ENCODE results near the gene SPIC.

DNA sequence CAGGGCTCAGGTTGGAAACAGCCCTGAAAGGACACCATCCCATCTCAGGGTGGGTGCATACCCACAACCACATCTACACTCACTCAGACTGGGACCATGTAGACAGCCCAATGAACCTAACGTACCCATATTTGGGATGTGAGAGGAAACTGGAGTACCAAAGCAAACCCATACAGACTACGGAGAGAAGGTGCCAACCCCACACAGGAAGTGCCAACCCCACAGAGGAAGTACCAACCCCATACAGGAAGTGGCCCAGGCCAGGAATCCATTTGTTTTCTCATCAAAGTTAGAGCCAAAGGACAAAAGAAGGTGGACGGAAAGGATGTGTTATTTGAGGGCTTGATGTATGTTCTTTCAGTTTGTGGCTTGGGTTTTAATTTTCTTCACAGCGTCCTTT is 19.5 kb upstream of the SPIC start:
- TF ChIP-seq, protein P1, sequence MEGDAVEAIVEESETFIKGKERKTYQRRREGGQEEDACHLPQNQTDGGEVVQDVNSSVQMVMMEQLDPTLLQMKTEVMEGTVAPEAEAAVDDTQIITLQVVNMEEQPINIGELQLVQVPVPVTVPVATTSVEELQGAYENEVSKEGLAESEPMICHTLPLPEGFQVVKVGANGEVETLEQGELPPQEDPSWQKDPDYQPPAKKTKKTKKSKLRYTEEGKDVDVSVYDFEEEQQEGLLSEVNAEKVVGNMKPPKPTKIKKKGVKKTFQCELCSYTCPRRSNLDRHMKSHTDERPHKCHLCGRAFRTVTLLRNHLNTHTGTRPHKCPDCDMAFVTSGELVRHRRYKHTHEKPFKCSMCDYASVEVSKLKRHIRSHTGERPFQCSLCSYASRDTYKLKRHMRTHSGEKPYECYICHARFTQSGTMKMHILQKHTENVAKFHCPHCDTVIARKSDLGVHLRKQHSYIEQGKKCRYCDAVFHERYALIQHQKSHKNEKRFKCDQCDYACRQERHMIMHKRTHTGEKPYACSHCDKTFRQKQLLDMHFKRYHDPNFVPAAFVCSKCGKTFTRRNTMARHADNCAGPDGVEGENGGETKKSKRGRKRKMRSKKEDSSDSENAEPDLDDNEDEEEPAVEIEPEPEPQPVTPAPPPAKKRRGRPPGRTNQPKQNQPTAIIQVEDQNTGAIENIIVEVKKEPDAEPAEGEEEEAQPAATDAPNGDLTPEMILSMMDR (IDR thresholded peaks at IDR 0.05), result no peak
- TF ChIP-seq POLR2A (IDR thresholded peaks at IDR 0.05), result no peak

All from adrenal gland (tissue), 5 donors.